Skeletal muscle tissue (tissue), 4 donors: ENCODE results near the gene ADGRL3. TPM values are rescaled to one million over a fixed set of nuclear protein-coding genes. Genes with fewer than 3 reads are reported as not detected.
"Not testable (repeated sequence)": the region's sequence is repeated elsewhere in the genome, so short reads cannot be mapped to it uniquely, and the experiment has no call there.

Source experiments
- H3K27ac ChIP-seq: one replicate; pipeline ENCODE4 v1.7.0; 2013; ENCODE audit warnings: mild to moderate bottlenecking, low read depth, low read length, inconsistent platforms
- H3K27me3 ChIP-seq, 3 donors: one replicate each; pipeline ENCODE4 v1.7.0; 2013; ENCODE audit warnings: low read length in 3 of 3; ENCODE audit not compliant: control insufficient read depth in 3 of 3, insufficient read depth in 3 of 3
- H3K36me3 ChIP-seq, 3 donors: one replicate each; pipeline ENCODE4 v1.7.0; 2013; ENCODE audit warnings: low read length in 3 of 3; ENCODE audit not compliant: control insufficient read depth in 3 of 3, insufficient read depth in 3 of 3
- H3K4me1 ChIP-seq, 3 donors: one replicate each; pipeline ENCODE4 v1.7.0; 2013; ENCODE audit warnings: low read length in 3 of 3, mild to moderate bottlenecking in 3 of 3; ENCODE audit not compliant: control insufficient read depth in 3 of 3, insufficient read depth in 3 of 3
- H3K4me3 ChIP-seq, 3 donors: one replicate each; pipeline ENCODE4 v1.7.0; 2013; ENCODE audit warnings: low read length in 3 of 3
- H3K9ac ChIP-seq, 3 donors: one replicate each; pipeline ENCODE4 v1.7.0; 2013; ENCODE audit warnings: low read length in 3 of 3, mild to moderate bottlenecking in 3 of 3, moderate library complexity in 2 of 3, low read depth in 1 of 3
- H3K9me3 ChIP-seq, 3 donors: one replicate each; pipeline ENCODE4 v1.7.0; 2013; ENCODE audit warnings: low read length in 3 of 3; ENCODE audit not compliant: control insufficient read depth in 3 of 3
- total RNA-seq: library from RNA; depleted of rRNA; stranded (reverse); fragments of >200 nt; gene quantifications from one replicate; pipeline ENCODE4 v1.2.3, GENCODE V29; 2014
- donor health status: Osteomylitis.

Gene ADGRL3
- total RNA-seq, 1 donor from 2014 or later = 59.0 TPM

DNA sequence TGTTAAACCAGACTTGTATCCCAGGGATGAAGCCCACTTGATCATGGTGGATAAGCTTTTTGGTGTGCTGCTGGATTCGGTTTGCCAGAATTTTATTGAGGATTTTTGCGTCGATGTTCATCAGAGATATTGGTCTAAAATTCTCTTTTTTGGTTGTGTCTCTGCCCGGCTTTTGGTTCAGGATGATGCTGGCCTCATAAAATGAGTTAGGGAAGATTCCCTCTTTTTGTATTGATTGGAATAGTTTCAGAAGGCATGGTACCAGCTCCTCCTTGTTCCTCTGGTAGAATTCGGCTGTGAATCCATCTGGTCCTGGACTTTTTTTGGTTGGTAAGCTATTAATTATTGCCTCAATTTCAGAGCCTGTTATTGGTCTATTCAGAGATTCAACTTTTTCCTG is 556.8 kb downstream of the ADGRL3 start:
- not testable (repeated sequence) for H3K9me3 ChIP-seq, H3K27ac ChIP-seq, H3K27me3 ChIP-seq, H3K36me3 ChIP-seq, H3K4me3 ChIP-seq, H3K9ac ChIP-seq, H3K4me1 ChIP-seq

- not testable (repeated sequence) for H3K9me3 ChIP-seq, H3K27ac ChIP-seq, H3K4me1 ChIP-seq, H3K4me3 ChIP-seq, H3K36me3 ChIP-seq, H3K9ac ChIP-seq, H3K27me3 ChIP-seq
These were observed 557.9 kb downstream of the ADGRL3 start for GRCh38 chr4:61757983-61758382.

DNA sequence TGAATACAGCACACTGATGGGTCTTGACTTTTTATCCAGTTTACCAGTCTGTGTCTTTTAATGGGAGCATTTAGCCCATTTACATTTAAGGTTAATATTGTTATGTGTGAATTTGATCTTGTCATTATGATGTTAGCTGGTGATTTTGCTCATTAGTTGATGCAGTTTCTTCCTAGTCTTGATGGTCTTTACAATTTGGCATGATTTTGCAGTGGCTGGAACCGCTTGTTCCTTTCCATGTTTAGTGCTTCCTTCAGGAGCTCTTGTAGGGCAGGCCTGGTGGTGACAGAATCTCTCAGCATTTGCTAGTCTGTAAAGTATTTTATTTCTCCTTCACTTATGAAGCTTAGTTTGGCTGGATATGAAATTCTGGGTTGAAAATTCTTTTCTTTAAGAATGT is 558.5 kb downstream of the ADGRL3 start:
- H3K27me3 ChIP-seq, H3K9ac ChIP-seq, H3K4me1 ChIP-seq, H3K27ac ChIP-seq, H3K36me3 ChIP-seq, H3K9me3 ChIP-seq, H3K4me3 ChIP-seq: not testable (repeated sequence)

- H3K4me3 ChIP-seq, H3K9me3 ChIP-seq, H3K27ac ChIP-seq, H3K9ac ChIP-seq, H3K4me1 ChIP-seq, H3K27me3 ChIP-seq, H3K36me3 ChIP-seq: not testable (repeated sequence)
These were observed 559.1 kb downstream of the ADGRL3 start for GRCh38 chr4:61759245-61759644.

DNA sequence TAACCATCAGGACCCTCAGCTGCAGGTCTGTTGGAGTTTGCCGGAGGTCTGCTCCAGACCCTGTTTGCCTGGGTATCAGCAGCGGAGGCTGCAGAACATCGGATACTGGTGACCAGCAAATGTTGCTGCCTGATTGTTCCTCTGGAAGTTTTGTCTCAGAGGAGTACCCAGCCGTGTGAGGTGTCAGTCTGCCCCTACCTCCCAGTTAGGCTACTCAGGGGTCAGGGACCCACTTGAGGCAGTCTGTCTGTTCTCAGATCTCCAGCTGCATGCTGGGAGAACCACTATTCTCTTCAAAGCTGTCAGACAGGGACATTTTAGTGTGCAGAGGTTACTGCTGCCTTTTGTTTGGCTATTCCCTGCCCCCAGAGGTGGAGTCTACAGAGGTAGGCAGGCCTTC is 559.8 kb downstream of the ADGRL3 start:
- H3K27me3 ChIP-seq, H3K9ac ChIP-seq, H3K4me1 ChIP-seq, H3K9me3 ChIP-seq, H3K36me3 ChIP-seq, H3K27ac ChIP-seq, H3K4me3 ChIP-seq: not testable (repeated sequence)

DNA sequence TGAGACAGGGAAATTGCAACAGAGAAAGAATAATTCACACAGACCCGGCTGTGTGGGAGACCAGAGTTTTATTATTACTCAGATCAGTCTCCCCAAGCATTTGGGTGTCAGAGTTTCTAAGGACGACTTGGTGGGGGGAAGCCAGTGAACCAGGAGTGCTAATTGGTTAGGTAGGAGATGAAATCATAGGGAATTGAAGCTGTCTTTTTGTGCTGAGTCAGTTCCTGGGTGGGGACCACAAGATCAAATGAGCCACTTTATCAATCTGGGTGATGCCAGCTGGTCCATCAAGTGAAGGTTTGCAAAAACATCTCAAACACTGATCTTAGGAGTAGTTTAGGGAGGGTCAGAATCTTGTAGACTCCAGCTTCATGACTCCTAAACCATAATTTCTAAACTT is 560.7 kb downstream of the ADGRL3 start:
- no peak overlapping the region for H3K27ac ChIP-seq
- H3K4me1 ChIP-seq = no peaks in the 10 kb centered on the region
- no peaks in the 10 kb centered on the region for H3K36me3 ChIP-seq
- no peak overlapping the region for H3K9ac ChIP-seq
- H3K4me3 ChIP-seq = no peak overlapping the region
- no peaks in the 10 kb centered on the region for H3K27me3 ChIP-seq
- no peaks in the 10 kb centered on the region for H3K9me3 ChIP-seq

- no peak overlapping the region for H3K4me3 ChIP-seq
- no peaks in the 10 kb centered on the region for H3K36me3 ChIP-seq
- H3K9me3 ChIP-seq = no peaks in the 10 kb centered on the region
- no peaks in the 10 kb centered on the region for H3K27me3 ChIP-seq
- H3K27ac ChIP-seq = no peak overlapping the region
- no peaks in the 10 kb centered on the region for H3K4me1 ChIP-seq
- no peak overlapping the region for H3K9ac ChIP-seq
These were observed 562.8 kb downstream of the ADGRL3 start for GRCh38 chr4:61762722-61763627.

- Histone ChIP-seq H3K4me1 (no peaks in the 10 kb centered on the region), H3K4me3 (no peak overlapping the region), H3K27ac (no peak overlapping the region), H3K9ac (no peak overlapping the region), H3K27me3 (no peaks in the 10 kb centered on the region), H3K9me3 (no peaks in the 10 kb centered on the region), H3K36me3 (no peaks in the 10 kb centered on the region)
These were observed 563.6 kb downstream of the ADGRL3 start for GRCh38 chr4:61763682-61764081.

DNA sequence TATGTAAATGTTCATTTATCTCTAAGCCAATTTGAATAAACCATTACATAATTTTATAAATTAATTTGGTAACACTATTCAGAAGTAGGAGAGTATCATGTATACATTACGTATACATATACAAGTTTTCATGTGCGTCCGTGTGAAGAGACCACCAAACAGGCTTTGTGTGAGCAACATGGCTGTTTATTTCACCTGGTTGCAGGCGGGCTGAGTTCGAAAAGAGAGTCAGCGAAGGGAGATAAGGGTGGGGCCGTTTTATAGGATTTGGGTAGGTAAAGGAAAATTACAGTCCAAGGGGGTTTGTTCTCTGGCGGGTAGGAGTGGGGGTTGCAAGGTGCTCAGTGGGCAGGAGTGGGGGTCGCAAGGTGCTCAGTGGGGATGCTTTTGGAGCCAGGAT is 564.0 kb downstream of the ADGRL3 start:
- H3K4me1 ChIP-seq, H3K9ac ChIP-seq, H3K27ac ChIP-seq, H3K9me3 ChIP-seq, H3K27me3 ChIP-seq, H3K4me3 ChIP-seq, H3K36me3 ChIP-seq: not testable (repeated sequence)

DNA sequence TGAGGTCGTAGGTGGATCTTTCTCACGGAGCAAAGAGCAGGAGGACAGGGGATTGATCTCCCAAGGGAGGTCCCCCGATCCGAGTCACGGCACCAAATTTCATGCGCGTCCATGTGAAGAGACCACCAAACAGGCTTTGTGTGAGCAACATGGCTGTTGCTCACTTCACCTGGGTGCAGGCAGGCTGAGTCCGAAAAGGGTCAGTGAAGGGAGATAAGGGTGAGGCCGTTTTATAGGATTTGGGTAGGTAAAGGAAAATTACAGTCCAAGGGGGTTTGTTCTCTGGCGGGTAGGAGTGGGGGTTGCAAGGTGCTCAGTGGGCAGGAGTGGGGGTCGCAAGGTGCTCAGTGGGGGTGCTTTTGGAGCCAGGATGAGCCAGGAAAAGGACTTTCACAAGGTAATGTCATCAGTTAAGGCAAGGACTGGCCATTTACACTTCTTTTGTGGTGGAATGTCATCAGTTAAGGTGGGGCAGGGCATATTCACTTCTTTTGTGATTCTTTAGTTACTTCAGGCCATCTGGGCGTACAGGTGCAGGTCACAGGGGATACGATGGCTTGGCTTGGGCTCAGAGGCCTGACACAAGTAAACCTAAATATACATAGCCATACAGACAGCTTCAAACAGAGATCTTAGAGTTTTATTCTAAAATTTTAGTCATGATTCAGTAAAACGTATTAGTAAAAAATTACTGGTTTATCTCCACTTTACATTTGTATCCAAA is 569.5 kb downstream of the ADGRL3 start:
- not testable (repeated sequence) for H3K27ac ChIP-seq, H3K4me1 ChIP-seq, H3K36me3 ChIP-seq, H3K9me3 ChIP-seq, H3K4me3 ChIP-seq, H3K9ac ChIP-seq, H3K27me3 ChIP-seq
